ENCODE data around the gene PDP2. TPM values are rescaled to one million over a fixed set of nuclear protein-coding genes. Genes with fewer than 3 reads are reported as not detected.

The PDP2 gene
- total RNA-seq, 1 experiment from 2014 or later: 23.1 TPM

DNA sequence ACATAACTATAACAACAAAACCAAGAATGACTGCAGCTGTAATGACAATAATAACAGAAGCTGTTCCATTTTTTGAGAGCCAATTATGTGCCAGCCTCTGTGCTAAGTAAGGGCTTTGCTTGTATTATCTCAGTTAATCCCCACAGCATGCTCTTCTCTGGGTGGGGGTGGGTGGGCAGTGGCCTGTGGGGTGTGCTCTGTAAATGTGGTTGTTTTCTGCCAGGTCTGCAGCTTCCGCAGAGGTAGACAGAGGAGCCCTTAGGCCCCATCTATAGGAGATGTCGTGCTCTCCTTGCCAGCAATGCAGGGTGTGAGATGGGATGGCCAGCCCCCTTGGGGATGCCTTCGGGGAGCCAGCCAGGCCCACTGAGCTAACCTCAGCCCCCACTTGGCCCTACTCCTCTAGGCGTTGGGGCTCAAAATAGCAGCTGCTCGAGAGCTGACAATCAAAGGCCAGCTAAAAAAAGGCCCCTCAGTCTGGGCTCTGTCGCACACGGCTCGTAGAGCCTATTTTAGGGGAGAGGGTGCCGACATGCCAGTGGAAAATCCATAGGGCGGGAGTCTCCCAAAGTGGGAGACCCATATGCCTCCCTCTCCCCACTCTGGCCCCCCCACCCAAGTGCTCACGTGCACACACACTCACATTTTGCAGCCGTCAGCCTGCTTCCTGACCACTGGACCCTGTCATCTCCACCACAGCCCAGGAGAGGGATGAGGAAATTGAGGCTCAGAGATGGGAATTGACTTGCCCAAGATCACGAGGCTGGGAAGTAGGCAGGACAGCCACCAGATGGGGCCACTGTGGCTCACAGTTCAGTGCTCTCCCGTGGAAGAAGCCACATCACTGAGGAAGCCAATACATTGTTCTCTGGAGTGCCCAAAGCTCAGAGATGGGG lies 22.6 kb downstream of the PDP2 start:
- no peaks in the 10 kb centered on the region for H3K9me3 ChIP-seq (ENCODE audit: control insufficient read depth, low read depth, low read length)
- no peak overlapping the region for H3K9ac ChIP-seq (ENCODE audit: extremely low read depth, insufficient read length, low read length)
- peaks cover 13% of the 10 kb centered on the region for H3K27me3 Mint-ChIP-seq (ENCODE audit: low read depth)
- no peak overlapping the region for H3K4ac ChIP-seq (ENCODE audit: low read depth, low read length)
- no peak overlapping the region for H2BK15ac ChIP-seq (ENCODE audit: low read depth, low read length)
- no peaks in the 10 kb centered on the region for H3K4me1 ChIP-seq (ENCODE audit: insufficient read depth, low read length)
- no peak overlapping the region for H4K5ac ChIP-seq (ENCODE audit: insufficient read length, low read depth, low read length)
- H4K8ac ChIP-seq (replicated peaks; ENCODE audit: insufficient read length, low read depth, low read length): no peak overlapping the region
- no peak overlapping the region for H2BK120ac ChIP-seq (ENCODE audit: low read depth, low read length, poor library complexity, severe bottlenecking)
- no peaks in the 10 kb centered on the region for H3K23me2 ChIP-seq (ENCODE audit: insufficient read length, low read depth, low read length, poor library complexity, severe bottlenecking)
- H3T11ph ChIP-seq (ENCODE audit: low read length): no peak overlapping the region
- peaks cover 8 to 18% of the 10 kb centered on the region in 2 experiments; a peak in 3 of 4 replicates for H3K4me1 Mint-ChIP-seq
- no peak overlapping the region for H3K4me3 Mint-ChIP-seq
- H2AK5ac ChIP-seq (ENCODE audit: insufficient read length, low read length): no peak overlapping the region
- no peak overlapping the region for H3K27ac ChIP-seq (ENCODE audit: insufficient read length, low read depth, low read length)
- H3K9me3 Mint-ChIP-seq: no peaks in the 10 kb centered on the region
- H2BK5ac ChIP-seq (ENCODE audit: insufficient read length, low read length): no peak overlapping the region
- H3K27me3 ChIP-seq (ENCODE audit: insufficient read depth, low read length): no peaks in the 10 kb centered on the region
- no peak overlapping the region for H2BK12ac ChIP-seq (ENCODE audit: insufficient read length, low read depth, low read length)
- H2AFZ ChIP-seq (ENCODE audit: low read length): no peak overlapping the region
- H3K18ac ChIP-seq (ENCODE audit: insufficient read length, low read depth, low read length): no peak overlapping the region
- H3K14ac ChIP-seq (ENCODE audit: insufficient read depth, low read length): no peak overlapping the region
- H3K79me1 ChIP-seq (ENCODE audit: insufficient read depth, low read depth, low read length, poor library complexity, severe bottlenecking): no peaks in the 10 kb centered on the region
- no peak overlapping the region for H2BK20ac ChIP-seq (ENCODE audit: low read depth, low read length, poor library complexity, severe bottlenecking)
- H3K23ac ChIP-seq (ENCODE audit: insufficient read length, low read depth, low read length): no peak overlapping the region
- H4K91ac ChIP-seq (ENCODE audit: insufficient read length, low read depth, low read length): no peak overlapping the region
- no peaks in the 10 kb centered on the region for H3K79me2 ChIP-seq (ENCODE audit: insufficient read depth, low read length)
- no peak overlapping the region for H3K4me2 ChIP-seq (ENCODE audit: insufficient read depth, insufficient read length, low read length)
- no peaks in the 10 kb centered on the region for H3K36me3 Mint-ChIP-seq (ENCODE audit: insufficient read depth in 1 of 3, low read depth in 3 of 3)
- H3K27ac Mint-ChIP-seq: no peak overlapping the region
- DNase-seq: no peak
- no CpG with 5 or more reads among the region's 14 CpGs for WGBS (ENCODE audit: extremely low coverage, insufficient read length, low lambda C conversion rate)
- no peaks in the 10 kb centered on the region for H4K20me1 ChIP-seq (ENCODE audit: control insufficient read depth, insufficient read depth, insufficient read length)
- TF ChIP-seq, protein P1, sequence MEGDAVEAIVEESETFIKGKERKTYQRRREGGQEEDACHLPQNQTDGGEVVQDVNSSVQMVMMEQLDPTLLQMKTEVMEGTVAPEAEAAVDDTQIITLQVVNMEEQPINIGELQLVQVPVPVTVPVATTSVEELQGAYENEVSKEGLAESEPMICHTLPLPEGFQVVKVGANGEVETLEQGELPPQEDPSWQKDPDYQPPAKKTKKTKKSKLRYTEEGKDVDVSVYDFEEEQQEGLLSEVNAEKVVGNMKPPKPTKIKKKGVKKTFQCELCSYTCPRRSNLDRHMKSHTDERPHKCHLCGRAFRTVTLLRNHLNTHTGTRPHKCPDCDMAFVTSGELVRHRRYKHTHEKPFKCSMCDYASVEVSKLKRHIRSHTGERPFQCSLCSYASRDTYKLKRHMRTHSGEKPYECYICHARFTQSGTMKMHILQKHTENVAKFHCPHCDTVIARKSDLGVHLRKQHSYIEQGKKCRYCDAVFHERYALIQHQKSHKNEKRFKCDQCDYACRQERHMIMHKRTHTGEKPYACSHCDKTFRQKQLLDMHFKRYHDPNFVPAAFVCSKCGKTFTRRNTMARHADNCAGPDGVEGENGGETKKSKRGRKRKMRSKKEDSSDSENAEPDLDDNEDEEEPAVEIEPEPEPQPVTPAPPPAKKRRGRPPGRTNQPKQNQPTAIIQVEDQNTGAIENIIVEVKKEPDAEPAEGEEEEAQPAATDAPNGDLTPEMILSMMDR (conservative IDR thresholded peaks at IDR 0.05): no peak
- H3K56ac ChIP-seq (ENCODE audit: insufficient read length, low read depth, low read length): no peak overlapping the region
